ENCODE data around the gene SIGLEC14.
A peak's percentile ranks its signal among the peaks of the same experiment; 100 is the strongest.
"Not testable (repeated sequence)": the region's sequence is repeated elsewhere in the genome, so short reads cannot be mapped to it uniquely, and the experiment has no call there.

SIGLEC14 gene

DNA sequence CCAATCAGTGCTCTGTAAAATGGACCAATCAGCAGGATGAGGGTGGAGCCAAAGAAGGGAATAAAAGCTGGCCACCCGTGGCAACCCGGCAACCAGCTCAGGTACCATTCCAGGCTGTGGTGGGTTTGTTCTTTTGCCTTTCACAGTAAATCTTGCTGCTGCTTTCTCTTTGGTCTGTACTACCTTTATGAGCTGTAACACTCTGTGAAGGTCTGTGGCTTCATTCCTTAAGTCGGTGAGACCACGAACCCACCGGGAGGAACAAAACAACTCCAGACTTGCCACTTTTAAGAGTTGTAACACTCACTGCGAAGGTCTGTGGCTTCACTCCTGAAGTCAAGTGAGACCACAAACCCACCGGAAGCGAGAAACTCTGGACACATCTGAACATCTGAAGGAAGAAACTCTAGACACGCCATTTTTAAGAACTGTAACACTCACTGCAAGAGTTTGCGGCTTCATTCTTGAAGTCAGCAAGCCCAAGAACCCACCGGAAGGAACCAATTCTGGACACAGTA, 30.0 kb upstream of the SIGLEC14 start:
- TF ChIP-seq, protein P1, sequence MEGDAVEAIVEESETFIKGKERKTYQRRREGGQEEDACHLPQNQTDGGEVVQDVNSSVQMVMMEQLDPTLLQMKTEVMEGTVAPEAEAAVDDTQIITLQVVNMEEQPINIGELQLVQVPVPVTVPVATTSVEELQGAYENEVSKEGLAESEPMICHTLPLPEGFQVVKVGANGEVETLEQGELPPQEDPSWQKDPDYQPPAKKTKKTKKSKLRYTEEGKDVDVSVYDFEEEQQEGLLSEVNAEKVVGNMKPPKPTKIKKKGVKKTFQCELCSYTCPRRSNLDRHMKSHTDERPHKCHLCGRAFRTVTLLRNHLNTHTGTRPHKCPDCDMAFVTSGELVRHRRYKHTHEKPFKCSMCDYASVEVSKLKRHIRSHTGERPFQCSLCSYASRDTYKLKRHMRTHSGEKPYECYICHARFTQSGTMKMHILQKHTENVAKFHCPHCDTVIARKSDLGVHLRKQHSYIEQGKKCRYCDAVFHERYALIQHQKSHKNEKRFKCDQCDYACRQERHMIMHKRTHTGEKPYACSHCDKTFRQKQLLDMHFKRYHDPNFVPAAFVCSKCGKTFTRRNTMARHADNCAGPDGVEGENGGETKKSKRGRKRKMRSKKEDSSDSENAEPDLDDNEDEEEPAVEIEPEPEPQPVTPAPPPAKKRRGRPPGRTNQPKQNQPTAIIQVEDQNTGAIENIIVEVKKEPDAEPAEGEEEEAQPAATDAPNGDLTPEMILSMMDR (IDR thresholded peaks at IDR 0.05; ENCODE audit: low read depth, low read length): no peak
- Histone ChIP-seq H3K4me3 (ENCODE audit: low read depth, low read length) (no peak overlapping the region), H3K4me1 (no peaks in the 10 kb centered on the region), H3K9me3 (peaks cover 2% of the 10 kb centered on the region; the same call in 1 of the 2 replicates), H3K36me3 (no peaks in the 10 kb centered on the region), H3K27me3 (no peaks in the 10 kb centered on the region)
- no peak for DNase-seq

DNA sequence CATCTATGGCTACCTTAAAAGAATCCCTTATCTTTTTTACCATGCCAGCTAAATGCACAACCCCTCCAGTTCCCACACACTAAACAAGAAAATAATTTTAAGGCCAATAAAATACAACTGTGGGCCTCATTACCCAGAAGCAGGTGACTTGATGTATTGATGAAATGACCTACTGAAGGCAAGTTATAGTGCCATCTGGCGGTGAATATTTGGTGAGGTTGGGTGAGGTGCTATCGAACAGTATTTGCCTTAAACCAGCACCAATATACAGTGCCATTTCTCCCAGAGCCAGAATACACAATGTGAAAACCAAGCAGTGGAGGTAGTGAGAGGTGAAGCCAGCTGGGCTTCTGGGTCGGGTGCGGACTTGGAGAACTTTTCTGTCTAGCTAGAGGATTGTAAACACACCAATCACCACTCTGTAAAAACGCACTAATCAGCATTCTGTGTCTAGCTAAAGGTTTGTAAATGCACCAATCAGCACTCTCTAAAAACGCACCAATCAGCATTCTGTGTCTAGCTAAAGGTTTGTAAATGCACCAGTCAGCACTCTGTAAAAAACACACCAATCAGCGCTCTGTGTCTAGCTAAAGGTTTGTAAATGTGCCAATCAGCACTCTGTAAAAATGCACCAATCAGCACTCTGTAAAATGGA, 29.4 kb upstream of the SIGLEC14 start:
- TF ChIP-seq, protein P1 (IDR thresholded peaks at IDR 0.05; ENCODE audit: low read depth, low read length): peak; percentile 52
- H3K9me3 ChIP-seq; DNase-seq; H3K4me1 ChIP-seq; H3K27me3 ChIP-seq; H3K4me3 ChIP-seq (ENCODE audit: low read depth, low read length); H3K36me3 ChIP-seq: not testable (repeated sequence)

DNA sequence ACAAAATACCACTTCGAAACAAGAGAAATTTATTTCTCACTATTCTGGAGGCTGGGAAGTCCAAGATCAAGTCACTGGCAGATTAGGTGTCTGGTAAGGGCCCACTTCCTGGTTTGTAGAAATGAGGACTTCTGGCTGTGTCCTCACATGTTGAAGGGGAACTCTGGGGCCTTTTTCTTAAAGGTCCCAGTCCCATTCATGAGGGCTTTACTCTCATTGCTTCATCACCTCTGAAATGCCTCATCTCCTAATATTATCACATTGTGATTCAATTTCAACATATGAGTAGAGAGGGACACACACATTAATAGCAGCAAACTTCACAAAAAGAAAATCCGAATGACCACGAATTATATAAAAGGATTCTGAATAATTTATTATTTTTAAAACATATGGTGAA, 21.6 kb upstream of the SIGLEC14 start:
- no peak for DNase-seq
- Histone ChIP-seq H3K9me3 (no peaks in the 10 kb centered on the region), H3K27me3 (peaks cover 9% of the 10 kb centered on the region), H3K36me3 (no peaks in the 10 kb centered on the region), H3K4me1 (no peaks in the 10 kb centered on the region), H3K4me3 (ENCODE audit: low read depth, low read length) (no peak overlapping the region)
- TF ChIP-seq, protein P1 (IDR thresholded peaks at IDR 0.05; ENCODE audit: low read depth, low read length): no peak

DNA sequence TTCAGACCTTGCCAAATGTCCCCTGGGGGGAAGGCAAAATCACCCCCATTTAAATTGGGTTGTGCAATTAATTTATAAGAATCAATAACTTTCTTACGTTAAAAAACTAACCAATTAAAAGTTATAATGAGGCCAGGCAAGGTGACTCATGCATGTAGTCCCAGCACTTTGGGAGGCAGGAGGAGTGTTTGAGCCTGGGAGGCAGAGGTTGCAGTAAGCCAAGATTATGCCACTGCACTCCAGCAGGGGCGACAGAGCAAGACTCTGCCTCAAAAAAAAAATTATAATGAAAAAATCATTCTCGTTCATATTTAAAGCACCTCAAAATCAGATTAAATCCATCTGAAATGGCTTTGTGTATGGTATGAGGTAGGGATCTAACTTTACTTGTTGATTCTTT, 18.4 kb upstream of the SIGLEC14 start:
- no peak for DNase-seq
- Histone ChIP-seq H3K27me3 (peaks cover 9% of the 10 kb centered on the region), H3K9me3 (no peaks in the 10 kb centered on the region), H3K4me3 (ENCODE audit: low read depth, low read length) (no peak overlapping the region), H3K36me3 (no peaks in the 10 kb centered on the region), H3K4me1 (no peaks in the 10 kb centered on the region)
- TF ChIP-seq, protein P1 (IDR thresholded peaks at IDR 0.05; ENCODE audit: low read depth, low read length): no peak

DNA sequence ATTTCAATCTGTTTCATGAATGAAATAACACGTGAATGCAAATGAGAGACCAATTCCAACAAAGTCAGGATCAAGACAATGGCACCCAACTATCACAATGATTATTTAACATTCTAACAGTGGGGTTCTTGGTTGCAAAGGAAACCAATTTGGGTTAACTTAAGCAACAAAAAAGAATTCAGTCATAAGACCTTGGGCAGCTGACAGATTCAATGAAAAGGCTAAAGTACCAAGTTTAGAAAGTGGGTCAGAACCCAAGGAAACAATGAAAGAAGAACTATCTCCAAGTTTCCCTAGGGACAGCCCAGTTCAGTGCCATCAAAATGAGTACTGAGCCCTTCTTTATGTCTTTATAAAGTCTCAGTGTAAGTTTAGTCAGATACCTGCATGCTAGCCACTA, 17.5 kb upstream of the SIGLEC14 start:
- TF ChIP-seq, protein P1 (IDR thresholded peaks at IDR 0.05; ENCODE audit: low read depth, low read length): no peak
- H3K9me3 ChIP-seq: no peaks in the 10 kb centered on the region
- H3K4me3 ChIP-seq (ENCODE audit: low read depth, low read length): no peak overlapping the region
- H3K36me3 ChIP-seq: no peaks in the 10 kb centered on the region
- H3K4me1 ChIP-seq: no peaks in the 10 kb centered on the region
- DNase-seq: no peak
- peaks cover 9% of the 10 kb centered on the region for H3K27me3 ChIP-seq

DNA sequence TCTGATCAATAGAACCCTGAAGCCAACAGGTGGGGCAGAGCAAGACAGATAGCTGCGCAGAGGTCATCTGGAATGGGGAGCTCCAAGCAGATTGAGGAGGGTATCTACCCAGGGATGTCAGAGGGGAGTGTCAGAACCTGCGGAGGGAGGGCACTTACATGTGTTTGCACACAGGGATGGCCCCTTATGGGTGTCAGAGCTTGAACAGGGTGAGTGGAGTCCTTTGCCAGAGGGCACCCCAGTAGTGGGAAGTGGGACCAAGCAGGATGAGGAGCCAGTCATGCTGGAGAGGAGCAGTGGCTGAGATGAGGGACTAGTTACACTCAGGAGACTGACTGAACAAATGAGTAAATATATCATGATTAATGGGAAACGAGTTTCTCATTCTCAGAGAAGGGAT, 17.0 kb upstream of the SIGLEC14 start:
- DNase-seq: no peak
- Histone ChIP-seq H3K36me3 (no peaks in the 10 kb centered on the region), H3K9me3 (no peaks in the 10 kb centered on the region), H3K27me3 (peaks cover 9% of the 10 kb centered on the region), H3K4me3 (ENCODE audit: low read depth, low read length) (no peak overlapping the region), H3K4me1 (no peaks in the 10 kb centered on the region)
- TF ChIP-seq, protein P1 (IDR thresholded peaks at IDR 0.05; ENCODE audit: low read depth, low read length): no peak

Measured in BE2C (cell line).